ENCODE results near the gene DHRSX. TPM values are rescaled to one million over a fixed set of nuclear protein-coding genes. Genes with fewer than 3 reads are reported as not detected.
"Not testable (repeated sequence)": the region's sequence is repeated elsewhere in the genome, so short reads cannot be mapped to it uniquely, and the experiment has no call there.

Gene DHRSX
- total RNA-seq, 2 donors from 2014 or later: 14.8 to 46.5 TPM

- DNase-seq: no peak
- no peak for TF ChIP-seq CTCF (IDR thresholded peaks at IDR 0.05)
- TF ChIP-seq POLR2A (IDR thresholded peaks at IDR 0.05): no peak
- Histone ChIP-seq H3K27me3 (no peaks in the 10 kb centered on the region), H3K4me3 (no peak overlapping the region), H3K4me1 (peaks cover 7% of the 10 kb centered on the region), H3K9me3 (no peaks in the 10 kb centered on the region), H3K36me3 (replicated peaks in 1 of 2; ENCODE audit: insufficient read depth in 1 of 2, low read depth in 2 of 2) (no peaks in the 10 kb centered on the region), H3K27ac (no peak overlapping the region)
- 96 to 98% methylated on average over 13 of the region's 13 CpGs for WGBS, 2 donors
- no peak for ATAC-seq
- intact Hi-C loops (cut with DNase I): no loop called here
Measured at GRCh38 chrX:2425286-2426071, 75.3 kb downstream of the DHRSX start.

- Histone ChIP-seq H3K9me3 (no peaks in the 10 kb centered on the region), H3K27me3 (no peaks in the 10 kb centered on the region), H3K4me3 (no peak overlapping the region), H3K36me3 (replicated peaks in 1 of 2; ENCODE audit: insufficient read depth in 1 of 2, low read depth in 2 of 2) (no peaks in the 10 kb centered on the region), H3K27ac (no peak overlapping the region), H3K4me1 (peaks cover 7% of the 10 kb centered on the region)
- TF ChIP-seq POLR2A (IDR thresholded peaks at IDR 0.05) (no peak), CTCF (IDR thresholded peaks at IDR 0.05) (no peak)
- no peak for DNase-seq
- ATAC-seq: no peak
- intact Hi-C loops (cut with DNase I): no loop called here
- WGBS, 2 donors: 70 to 83% methylated on average over 2 of the region's 2 CpGs
Measured at GRCh38 chrX:2424317-2424716, 76.5 kb downstream of the DHRSX start.

- no peak overlapping the region for H3K4me3 ChIP-seq
- 80 to 83% methylated on average over 4 of the region's 4 CpGs for WGBS, 2 donors
Measured at GRCh38 chrX:2423899-2424298, 76.9 kb downstream of the DHRSX start.

GRCh38 chrX:2423282-2423681 is 77.5 kb downstream of the DHRSX start:
- ATAC-seq (no peak), DNase-seq (no peak)
- TF ChIP-seq POLR2A (IDR thresholded peaks at IDR 0.05): no peak
- TF ChIP-seq CTCF (IDR thresholded peaks at IDR 0.05): no peak
- Histone ChIP-seq H3K4me3 (no peak overlapping the region), H3K27me3 (no peaks in the 10 kb centered on the region), H3K9me3 (no peaks in the 10 kb centered on the region), H3K36me3 (replicated peaks in 1 of 2; ENCODE audit: insufficient read depth in 1 of 2, low read depth in 2 of 2) (no peaks in the 10 kb centered on the region), H3K4me1 (peaks cover 7% of the 10 kb centered on the region), H3K27ac (no peak overlapping the region)
- WGBS, 2 donors: 89% methylated on average over 8 of the region's 8 CpGs
- intact Hi-C loops (cut with DNase I): no loop called here

More at GRCh38 chrX:2423899-2424298, 76.9 kb downstream of the DHRSX start:
- no peaks in the 10 kb centered on the region for H3K9me3 ChIP-seq
- TF ChIP-seq POLR2A (IDR thresholded peaks at IDR 0.05) (no peak), CTCF (IDR thresholded peaks at IDR 0.05) (no peak)
- DNase-seq: no peak
- no peak for ATAC-seq
- H3K27ac ChIP-seq: no peak overlapping the region
- no peaks in the 10 kb centered on the region for H3K36me3 ChIP-seq (replicated peaks in 1 of 2; ENCODE audit: insufficient read depth in 1 of 2, low read depth in 2 of 2)
- H3K4me1 ChIP-seq: peaks cover 7% of the 10 kb centered on the region
- intact Hi-C loops (cut with DNase I): no loop called here
- no peaks in the 10 kb centered on the region for H3K27me3 ChIP-seq

GRCh38 chrX:2419418-2419817 is 81.4 kb downstream of the DHRSX start:
- intact Hi-C loops (cut with DNase I); H3K27me3 ChIP-seq; H3K4me3 ChIP-seq; H3K27ac ChIP-seq; ATAC-seq; H3K36me3 ChIP-seq (replicated peaks in 1 of 2; ENCODE audit: insufficient read depth in 1 of 2, low read depth in 2 of 2); H3K9me3 ChIP-seq; H3K4me1 ChIP-seq; DNase-seq: not testable (repeated sequence)
- 98 to 100% methylated on average over 6 to 7 of the region's 7 CpGs for WGBS, 2 donors
